ENCODE data around the gene B4GALT5.

The B4GALT5 gene

GRCh38 chr20:49607568-49607967, 106.1 kb downstream of the B4GALT5 start:
- no peak for DNase-seq (ENCODE audit: low read depth in 2 of 2)

DNA sequence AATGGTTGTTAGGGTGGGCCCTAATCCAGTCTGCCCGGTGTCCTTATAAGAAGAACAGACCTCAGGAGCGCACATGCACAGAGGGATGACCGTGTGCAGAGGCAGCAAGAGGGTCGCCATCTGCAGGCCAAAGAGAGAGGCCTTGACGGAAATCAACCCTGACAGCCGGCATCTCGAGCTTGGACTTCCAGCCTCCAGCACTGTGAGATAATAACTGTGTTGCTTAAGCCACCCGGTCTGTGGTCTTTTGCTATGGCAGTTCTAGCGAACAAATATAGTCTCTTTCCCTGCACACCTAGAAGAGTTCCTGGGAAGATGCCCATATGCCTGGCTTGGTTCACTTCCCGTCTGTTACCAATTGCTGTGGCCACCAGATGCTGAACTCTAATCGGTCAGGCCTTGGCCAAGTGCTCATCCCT, 110.5 kb downstream of the B4GALT5 start:
- no peak for DNase-seq (ENCODE audit: low read depth in 2 of 2)

DNA sequence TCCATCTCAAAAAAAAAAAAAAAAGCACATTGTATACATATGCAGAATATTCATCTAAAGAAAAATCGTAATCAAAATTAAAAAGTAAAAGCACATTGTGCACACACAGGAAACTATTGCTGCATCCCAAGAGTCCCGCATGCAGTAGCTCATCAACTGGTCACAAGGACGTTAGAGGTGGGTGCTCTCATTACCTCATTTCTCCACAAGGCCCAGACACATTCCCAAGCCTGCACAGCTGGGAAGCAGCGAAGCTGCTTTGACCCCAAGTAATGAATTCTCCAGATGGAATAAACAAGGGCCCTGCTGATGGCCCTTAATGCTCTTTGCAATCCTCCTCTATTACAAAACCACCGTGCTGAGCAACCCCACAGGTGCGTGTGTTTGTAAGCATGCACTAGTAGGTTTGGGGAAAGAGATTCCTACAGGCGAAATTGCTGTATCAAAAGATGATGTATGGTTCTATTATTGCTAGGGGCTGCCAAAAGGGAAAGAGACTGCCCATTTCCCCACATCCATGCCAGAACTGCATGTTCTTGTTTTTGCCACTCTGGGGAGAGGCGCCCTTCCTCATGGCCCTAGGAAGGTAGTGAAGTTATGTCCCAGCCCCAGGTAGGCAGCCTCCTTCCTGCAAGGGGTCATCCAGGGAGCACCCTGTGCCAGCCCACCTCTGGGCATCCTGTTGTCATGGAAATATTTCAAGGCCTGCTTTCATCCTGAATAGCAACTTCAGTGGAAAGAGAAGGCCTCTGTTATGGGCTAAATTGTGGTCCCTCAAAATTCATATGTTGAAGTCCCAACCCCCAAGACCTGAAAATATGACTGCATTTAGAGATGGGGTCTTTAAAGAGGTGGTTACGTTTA, 111.1 kb downstream of the B4GALT5 start:
- DNase-seq (ENCODE audit: low read depth in 2 of 2): no peak

DNA sequence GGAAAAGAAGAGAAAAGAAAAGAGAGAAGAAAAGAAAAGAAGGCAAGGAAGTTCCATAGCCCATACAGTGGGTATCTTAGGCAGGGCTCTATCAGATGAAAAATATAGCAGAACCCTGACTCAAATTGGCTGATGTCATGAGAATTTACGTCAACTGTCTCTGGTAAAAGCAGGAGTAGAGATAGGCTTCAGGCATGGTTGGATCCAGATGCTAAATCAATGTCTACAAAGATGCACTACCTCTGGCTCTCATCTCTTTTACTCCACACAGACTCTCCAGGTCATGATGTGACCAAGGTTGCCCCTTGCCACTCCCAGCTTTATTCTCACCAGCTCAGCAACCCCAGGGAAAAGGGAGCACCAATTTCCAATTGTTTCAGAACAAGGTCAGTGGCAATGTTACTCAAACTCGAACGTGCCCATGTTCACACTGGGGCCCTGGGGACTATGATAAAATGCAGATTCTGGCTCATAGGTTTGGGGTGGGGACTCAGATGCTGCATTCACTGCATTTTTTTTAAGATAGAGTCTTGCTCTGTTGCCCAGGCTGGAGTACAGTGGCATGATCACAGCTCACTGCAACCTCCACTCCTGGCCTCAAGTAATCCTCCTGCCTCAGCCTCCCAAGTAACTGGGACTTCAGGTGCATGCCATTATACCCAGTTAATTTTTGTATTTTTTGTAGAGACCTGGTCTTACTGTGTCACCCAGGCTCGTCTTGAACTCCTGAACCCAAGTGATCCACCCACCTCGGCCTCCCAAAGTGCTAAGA, 112.3 kb downstream of the B4GALT5 start:
- no peak for DNase-seq (ENCODE audit: low read depth in 2 of 2)

DNA sequence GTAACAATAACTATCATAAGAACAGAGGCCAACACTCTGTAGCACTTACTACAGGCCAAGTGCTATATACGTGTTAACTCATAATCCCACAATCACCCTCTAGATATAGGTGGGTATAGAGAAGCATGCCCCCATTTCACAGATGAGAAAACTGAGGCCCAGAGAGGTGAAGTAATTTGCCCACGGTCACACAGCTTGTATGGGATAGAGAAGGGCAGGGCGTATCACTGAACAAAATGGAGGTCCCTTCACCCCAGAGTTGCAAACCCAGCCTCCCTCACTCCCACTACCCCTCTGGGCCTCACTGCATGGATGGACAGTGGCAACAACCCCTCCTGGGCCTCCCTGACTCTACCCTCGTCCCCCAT, 113.9 kb downstream of the B4GALT5 start:
- DNase-seq (ENCODE audit: low read depth in 2 of 2): no peak

GRCh38 chr20:49597825-49598395, 115.8 kb downstream of the B4GALT5 start:
- DNase-seq (ENCODE audit: low read depth in 2 of 2): no peak

GRCh38 chr20:49595811-49596561, 117.7 kb downstream of the B4GALT5 start:
- DNase-seq (ENCODE audit: low read depth in 2 of 2): peak; percentile 27 to 67

DNA sequence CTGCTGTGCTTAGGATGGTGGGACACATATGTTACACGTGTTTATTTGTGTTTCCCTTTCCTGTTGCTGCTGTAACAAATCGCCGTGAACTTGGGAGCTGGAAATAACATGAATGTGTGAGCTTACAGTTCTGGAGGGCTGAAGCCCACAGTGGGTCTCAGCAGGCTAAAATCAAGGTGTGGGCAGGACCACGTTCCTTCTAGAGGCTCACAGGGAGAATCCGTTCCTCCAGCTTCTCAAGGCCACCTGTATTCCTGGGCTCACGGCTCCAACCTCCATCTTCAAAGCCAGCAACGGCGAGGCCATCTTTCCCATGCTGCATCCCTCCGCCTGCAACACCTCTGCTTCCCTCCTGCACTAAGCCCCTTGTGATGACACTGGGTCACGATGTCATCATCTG, 118.3 kb downstream of the B4GALT5 start:
- DNase-seq (ENCODE audit: low read depth in 2 of 2): no peak

DNA sequence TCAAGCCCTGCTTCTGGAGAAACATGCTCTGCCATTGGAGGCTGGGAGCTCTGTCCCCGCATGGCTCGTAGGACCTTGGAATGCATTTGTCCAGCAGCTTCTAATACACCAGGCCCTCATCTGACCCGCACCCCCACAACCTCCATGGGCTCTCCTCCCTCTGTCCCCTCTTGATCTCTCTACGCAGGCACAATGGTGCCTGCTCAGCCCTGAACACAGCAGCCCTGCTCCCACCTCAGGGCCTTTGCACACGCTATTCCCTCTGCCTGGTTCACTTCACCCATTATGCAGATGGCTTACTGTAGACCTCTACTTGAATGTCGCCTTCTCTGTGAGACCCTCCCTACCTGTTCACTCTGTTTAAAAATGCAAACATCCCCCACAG, 118.8 kb downstream of the B4GALT5 start:
- DNase-seq (ENCODE audit: low read depth in 2 of 2): no peak

DNA sequence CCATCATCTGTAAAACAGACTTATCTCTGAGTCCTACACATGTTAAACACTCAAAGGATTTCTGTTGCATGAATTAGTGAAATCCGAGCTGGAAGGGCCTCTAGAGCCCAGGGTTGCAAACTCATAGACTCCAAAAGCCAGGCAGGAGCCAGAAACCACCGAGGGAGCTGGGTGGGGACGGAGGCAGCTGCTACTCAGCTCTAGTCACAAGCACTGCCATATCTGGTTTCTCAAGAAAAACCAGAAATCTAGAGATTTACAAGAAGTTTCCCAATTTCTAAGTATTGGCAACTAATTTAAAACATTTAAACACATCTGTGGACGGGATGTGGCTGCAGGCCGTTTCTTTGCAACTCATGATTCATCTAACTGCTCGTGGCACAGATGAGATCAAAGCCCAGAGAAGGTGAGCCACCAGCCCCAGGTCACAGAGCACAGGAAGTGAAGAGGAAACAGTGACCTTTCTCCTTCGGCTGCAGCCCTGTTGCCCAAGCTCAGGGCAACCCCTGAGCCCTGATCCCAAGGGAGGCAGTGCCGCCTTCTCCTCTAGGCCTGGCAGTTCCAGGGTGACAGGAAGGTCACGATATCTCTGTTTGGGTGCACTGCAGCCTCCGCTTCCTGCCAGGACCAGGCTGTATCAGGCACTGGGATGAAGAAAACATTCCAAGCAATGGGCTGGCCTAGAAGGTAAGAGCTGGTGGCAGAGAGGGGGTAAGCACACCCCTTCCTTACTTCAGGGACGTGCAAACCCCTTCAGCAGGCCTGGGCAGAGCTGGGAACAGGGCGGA, 119.3 kb downstream of the B4GALT5 start:
- DNase-seq (ENCODE audit: low read depth in 2 of 2): peak in 1 of 2 donors; percentile 52

- DNase-seq (ENCODE audit: low read depth in 2 of 2): no peak
These were observed 120.1 kb downstream of the B4GALT5 start for GRCh38 chr20:49593466-49594142.

DNA sequence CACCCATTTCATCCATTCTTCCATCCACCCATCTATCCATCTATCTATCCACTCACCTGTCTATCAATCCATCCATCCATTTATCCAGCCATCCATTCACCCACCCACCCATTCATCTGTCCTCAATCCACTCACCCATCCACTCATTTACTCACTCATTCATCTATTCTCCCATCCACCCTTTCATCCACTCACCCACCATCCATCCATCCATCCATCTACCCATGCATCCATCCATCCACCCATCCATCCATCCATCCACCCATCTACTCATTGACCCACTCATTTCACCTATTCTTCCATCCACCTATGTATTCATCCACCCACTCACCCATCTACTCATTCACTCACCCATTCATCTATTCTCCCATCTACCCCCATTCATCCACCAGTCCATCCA, 121.6 kb downstream of the B4GALT5 start:
- DNase-seq (ENCODE audit: low read depth in 2 of 2): no peak

GRCh38 chr20:49591217-49591865, 122.3 kb downstream of the B4GALT5 start:
- DNase-seq (ENCODE audit: low read depth in 2 of 2): no peak

DNA sequence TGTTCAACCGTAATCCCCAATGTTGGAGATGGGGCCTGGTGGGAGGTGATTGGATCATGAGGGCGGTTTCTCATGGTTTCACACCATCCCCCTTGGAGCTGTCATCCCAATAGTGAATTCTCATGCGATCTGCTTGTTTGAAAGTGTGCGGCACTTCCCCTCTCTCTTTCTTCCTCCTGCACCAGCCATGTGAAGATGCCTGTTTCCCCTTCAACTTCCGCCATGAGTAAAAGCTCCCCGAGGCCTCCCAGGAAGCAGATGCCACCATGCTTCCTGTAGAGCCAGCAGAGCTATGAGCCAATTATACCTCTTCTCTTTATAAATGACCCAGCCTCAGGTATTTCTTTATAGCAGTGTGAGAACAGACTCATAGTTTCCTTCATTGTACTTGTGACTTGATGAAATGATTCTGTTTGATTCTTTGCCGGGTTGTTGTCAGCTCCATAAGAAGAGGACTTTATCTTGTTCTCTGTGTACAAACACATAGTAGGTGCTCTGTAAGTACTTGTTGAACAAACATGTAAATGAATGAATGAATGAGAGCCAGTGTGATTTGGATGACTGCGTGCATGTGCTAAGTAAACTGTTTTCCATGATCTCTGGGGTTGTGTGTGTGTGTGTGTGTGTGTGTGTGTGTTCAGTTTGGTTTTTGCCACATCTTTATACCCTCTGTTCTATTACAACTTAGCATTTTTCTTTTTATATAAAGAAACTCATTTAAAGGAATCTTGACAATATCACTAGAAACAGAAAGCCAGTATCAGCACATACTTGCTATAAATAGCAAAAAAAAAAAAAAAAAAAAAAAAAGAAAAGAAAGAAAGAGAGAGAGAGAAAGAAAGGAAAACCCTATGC, 123.3 kb downstream of the B4GALT5 start:
- DNase-seq (ENCODE audit: low read depth in 2 of 2): no peak

GRCh38 chr20:49589747-49590146, 123.9 kb downstream of the B4GALT5 start:
- no peak for DNase-seq (ENCODE audit: low read depth in 2 of 2)

DNA sequence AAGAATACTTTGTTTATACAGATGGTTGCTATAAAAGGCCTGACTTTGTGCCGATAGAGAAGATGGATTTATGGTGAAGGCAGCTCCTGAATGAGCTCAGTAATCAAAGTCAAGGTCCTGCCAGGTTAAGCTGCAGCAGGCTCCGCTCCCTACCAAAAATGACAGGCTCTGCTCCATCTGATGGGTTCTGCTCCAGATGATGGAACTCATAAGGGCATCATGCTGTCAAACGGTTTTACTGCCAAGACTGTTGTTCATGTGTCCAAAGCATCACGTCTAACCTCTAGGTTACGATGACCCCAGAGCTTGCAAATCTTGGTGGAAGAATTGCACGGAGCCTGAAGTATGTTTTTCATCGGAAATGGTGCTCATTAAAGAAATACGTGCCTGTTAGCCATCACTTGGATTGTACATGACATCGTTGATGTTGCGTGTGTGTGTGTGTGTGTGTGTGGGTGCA, 126.5 kb downstream of the B4GALT5 start:
- DNase-seq (ENCODE audit: low read depth in 2 of 2): no peak

GRCh38 chr20:49585585-49586245, 128.0 kb downstream of the B4GALT5 start:
- no peak for DNase-seq (ENCODE audit: low read depth in 2 of 2)

Measured in activated CD8-positive, alpha-beta memory T cell treated with anti-CD3 and anti-CD28 coated beads for 4 hours (primary cell).